Measurements from ENCODE around the gene PLEKHD1. TPM values are rescaled to one million over a fixed set of nuclear protein-coding genes. Genes with fewer than 3 reads are reported as not detected.

The PLEKHD1 gene
- total RNA-seq, 6 experiments from 2014 or later, result 0.04 TPM; not detected in 5

GRCh38 chr14:69554500-69554899 is 70.0 kb downstream of the PLEKHD1 start:
- Histone ChIP-seq H3K4me3 (no peak overlapping the region), H3K27me3 (no peaks in the 10 kb centered on the region), H3K27ac (no peak overlapping the region), H3K4me1 (no peaks in the 10 kb centered on the region), H3K9me3 (no peaks in the 10 kb centered on the region), H3K36me3 (no peaks in the 10 kb centered on the region)
- ATAC-seq, result no peak
- WGBS (ENCODE audit: insufficient coverage, low coverage, low lambda C conversion rate, missing lambda C conversion rate), result 50% methylated on average over 1 of the region's 4 CpGs
- no peak for TF ChIP-seq CTCF (IDR thresholded peaks at IDR 0.05)
- TF ChIP-seq POLR2A (IDR thresholded peaks at IDR 0.05), result no peak
- intact Hi-C loops (cut with DNase I), result no loop called here
- DNase-seq, result no peak

GRCh38 chr14:69558774-69559173 is 74.2 kb downstream of the PLEKHD1 start:
- TF ChIP-seq CTCF (IDR thresholded peaks at IDR 0.05) (no peak), POLR2A (IDR thresholded peaks at IDR 0.05) (no peak)
- no peaks in the 10 kb centered on the region for H3K9me3 ChIP-seq
- no peaks in the 10 kb centered on the region for H3K27me3 ChIP-seq
- no peaks in the 10 kb centered on the region for H3K4me1 ChIP-seq
- H3K27ac ChIP-seq, result no peak overlapping the region
- no peak for DNase-seq
- intact Hi-C loops (cut with DNase I), result no loop called here
- 83% methylated on average over 4 of the region's 4 CpGs for WGBS (ENCODE audit: insufficient coverage, low coverage, low lambda C conversion rate, missing lambda C conversion rate)
- no peak overlapping the region for H3K4me3 ChIP-seq
- ATAC-seq, result no peak
- no peaks in the 10 kb centered on the region for H3K36me3 ChIP-seq

GRCh38 chr14:69559581-69560011 is 75.1 kb downstream of the PLEKHD1 start:
- DNase-seq, result no peak
- Histone ChIP-seq H3K4me1 (no peaks in the 10 kb centered on the region), H3K4me3 (no peak overlapping the region), H3K27ac (no peak overlapping the region), H3K36me3 (no peaks in the 10 kb centered on the region), H3K27me3 (no peaks in the 10 kb centered on the region), H3K9me3 (no peaks in the 10 kb centered on the region)
- intact Hi-C loops (cut with DNase I), result no loop called here
- WGBS (ENCODE audit: insufficient coverage, low coverage, low lambda C conversion rate, missing lambda C conversion rate), result 54% methylated on average over 3 of the region's 6 CpGs
- ATAC-seq, result no peak
- no peak for TF ChIP-seq POLR2A (IDR thresholded peaks at IDR 0.05)
- TF ChIP-seq CTCF (IDR thresholded peaks at IDR 0.05), result no peak

GRCh38 chr14:69560826-69561225 is 76.3 kb downstream of the PLEKHD1 start:
- Histone ChIP-seq H3K9me3 (no peaks in the 10 kb centered on the region), H3K27ac (no peak overlapping the region), H3K4me3 (no peak overlapping the region), H3K36me3 (no peaks in the 10 kb centered on the region), H3K27me3 (no peaks in the 10 kb centered on the region), H3K4me1 (no peaks in the 10 kb centered on the region)
- intact Hi-C loops (cut with DNase I), result no loop called here
- TF ChIP-seq POLR2A (IDR thresholded peaks at IDR 0.05), result no peak
- TF ChIP-seq CTCF (IDR thresholded peaks at IDR 0.05), result no peak
- DNase-seq, result no peak
- WGBS (ENCODE audit: insufficient coverage, low coverage, low lambda C conversion rate, missing lambda C conversion rate), result 83% methylated on average over 7 of the region's 7 CpGs
- ATAC-seq, result no peak

GRCh38 chr14:69561893-69562292 is 77.4 kb downstream of the PLEKHD1 start:
- intact Hi-C loops (cut with DNase I), result no loop called here
- Histone ChIP-seq H3K4me1 (no peaks in the 10 kb centered on the region), H3K4me3 (no peak overlapping the region), H3K36me3 (no peaks in the 10 kb centered on the region), H3K27ac (no peak overlapping the region), H3K9me3 (no peaks in the 10 kb centered on the region), H3K27me3 (no peaks in the 10 kb centered on the region)
- no peak for TF ChIP-seq CTCF (IDR thresholded peaks at IDR 0.05)
- no peak for TF ChIP-seq POLR2A (IDR thresholded peaks at IDR 0.05)
- no peak for ATAC-seq
- no peak for DNase-seq

Data from right lobe of liver (tissue), 6 donors.